Stimulated activated CD4-positive, alpha-beta T cell treated with anti-CD3 and anti-CD28 coated beads, Interleukin-15, amount 100 ng/mL, for 1 hour (primary cell): ENCODE measurements around the gene WDFY2.

Experiments
- DNase-seq, 2 donors: peaks; one replicate each; pipeline ENCODE4 v3.0.0-alpha.2; 2020; ENCODE audit warnings: low read depth in 1 of 2, low spot score in 1 of 2

The WDFY2 gene

DNA sequence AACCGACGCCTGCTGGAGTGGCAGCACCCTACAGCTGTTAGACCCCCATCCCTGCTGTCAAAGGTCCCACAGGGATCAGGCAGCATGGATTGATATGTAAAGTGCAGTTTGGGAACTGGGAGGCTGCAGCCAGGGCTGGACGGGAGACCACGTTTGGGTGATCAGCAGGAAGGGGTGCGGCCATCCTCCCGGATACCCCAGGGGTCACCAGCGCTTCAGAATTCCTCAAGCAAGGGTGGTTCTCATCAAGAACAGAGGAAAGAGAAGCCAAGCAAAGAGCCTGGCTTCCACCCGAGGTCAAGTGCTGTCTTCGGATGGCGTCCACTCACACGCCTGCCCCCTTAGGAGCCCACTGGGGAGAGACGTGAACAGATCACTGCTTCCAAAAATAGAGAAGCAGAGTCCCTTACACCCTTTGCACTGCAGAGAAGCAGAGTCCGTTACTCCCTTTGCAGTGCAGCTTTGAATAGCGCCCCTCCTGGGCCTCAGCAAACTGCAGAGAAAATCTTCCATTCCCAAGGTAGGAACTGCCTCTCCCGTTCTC lies 184.2 kb downstream of the WDFY2 start:
- DNase-seq = no peak

- DNase-seq = no peak
These were observed 184.7 kb downstream of the WDFY2 start for GRCh38 chr13:51768976-51769375.

DNA sequence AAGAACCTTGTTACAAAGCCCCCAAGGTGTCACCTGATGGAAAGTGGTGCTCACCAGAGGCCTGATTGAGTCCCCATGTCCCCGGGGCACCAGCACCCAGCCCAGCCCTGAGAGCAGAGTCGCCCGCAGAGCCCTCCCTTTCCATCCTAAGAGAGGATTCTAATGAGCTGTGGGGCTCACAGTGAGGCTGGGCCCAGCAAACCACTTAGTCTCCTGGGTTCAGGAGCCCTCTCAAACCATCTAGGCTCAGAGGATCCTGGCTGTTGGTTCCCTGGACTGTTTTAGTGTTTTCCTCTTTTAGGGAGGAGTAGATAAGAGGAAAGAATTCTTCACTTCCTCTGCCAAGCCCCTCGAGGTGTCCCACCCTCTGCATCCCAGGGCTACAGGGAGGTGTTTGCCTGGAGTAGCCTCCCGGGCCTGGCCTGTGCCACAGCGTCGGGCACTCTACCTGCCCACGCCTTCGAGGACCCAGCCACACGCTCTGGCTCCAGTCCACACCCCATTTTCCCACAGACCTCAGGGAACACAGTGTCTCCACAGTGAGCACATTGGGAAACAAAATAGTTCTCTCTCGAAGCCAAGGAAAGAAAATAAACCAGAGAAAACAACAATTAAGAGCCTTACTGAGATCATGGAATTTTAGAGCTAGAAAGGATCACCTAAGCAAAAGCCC lies 185.3 kb downstream of the WDFY2 start:
- DNase-seq = no peak

DNA sequence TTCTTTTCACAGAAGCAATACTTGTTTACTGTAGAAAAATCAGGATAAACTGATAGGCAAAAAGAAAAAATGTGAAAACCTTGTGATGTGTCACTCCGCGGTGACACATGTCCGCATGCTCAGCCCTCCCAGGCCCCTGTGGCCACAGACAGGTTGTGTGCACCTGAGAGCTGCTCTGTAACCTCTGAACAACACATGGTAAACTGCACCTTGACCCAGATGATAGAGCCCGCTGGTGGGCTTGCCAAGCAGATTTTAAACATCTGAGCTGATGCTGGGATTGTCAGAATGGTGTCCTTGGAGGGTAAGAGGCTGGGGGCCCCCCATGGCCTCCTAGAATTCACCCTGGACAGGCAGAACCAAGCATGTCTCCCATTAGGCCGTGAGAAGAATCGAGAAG lies 185.9 kb downstream of the WDFY2 start:
- DNase-seq = no peak

DNA sequence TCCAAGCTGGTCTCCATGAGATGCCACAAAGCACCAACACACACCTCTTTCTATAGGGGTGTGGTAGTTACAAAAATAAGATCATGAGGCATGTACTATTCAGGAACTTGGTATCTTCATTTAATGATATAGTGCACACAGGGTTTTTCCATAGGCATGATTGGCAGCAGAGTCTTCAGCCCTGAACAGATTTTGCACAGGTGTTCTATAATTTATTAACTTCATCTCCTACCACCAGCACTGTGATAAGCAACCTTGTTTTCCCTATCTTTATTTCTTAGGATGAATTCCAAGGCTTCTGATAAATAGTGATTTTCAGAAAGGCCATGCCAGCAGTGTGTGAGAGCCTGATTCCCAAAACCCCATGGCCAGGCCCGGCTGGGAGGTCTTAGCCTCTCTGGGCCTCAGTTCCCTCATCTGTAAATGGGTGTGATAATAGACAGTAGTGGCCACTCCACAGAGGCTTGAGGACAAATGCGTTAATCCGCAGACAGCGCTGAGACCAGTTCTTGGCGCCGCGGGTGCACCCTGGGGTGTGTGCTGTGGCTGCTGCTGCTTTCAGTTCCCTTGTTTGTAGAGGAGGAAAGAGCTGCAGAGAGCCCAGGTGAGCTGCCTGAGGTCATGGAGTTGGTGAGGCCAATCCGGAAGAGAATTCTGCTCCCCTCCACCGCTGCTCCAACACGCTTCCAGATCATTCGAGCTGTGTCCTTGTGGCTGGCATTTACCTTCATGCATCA lies 186.6 kb downstream of the WDFY2 start:
- DNase-seq = no peak

DNA sequence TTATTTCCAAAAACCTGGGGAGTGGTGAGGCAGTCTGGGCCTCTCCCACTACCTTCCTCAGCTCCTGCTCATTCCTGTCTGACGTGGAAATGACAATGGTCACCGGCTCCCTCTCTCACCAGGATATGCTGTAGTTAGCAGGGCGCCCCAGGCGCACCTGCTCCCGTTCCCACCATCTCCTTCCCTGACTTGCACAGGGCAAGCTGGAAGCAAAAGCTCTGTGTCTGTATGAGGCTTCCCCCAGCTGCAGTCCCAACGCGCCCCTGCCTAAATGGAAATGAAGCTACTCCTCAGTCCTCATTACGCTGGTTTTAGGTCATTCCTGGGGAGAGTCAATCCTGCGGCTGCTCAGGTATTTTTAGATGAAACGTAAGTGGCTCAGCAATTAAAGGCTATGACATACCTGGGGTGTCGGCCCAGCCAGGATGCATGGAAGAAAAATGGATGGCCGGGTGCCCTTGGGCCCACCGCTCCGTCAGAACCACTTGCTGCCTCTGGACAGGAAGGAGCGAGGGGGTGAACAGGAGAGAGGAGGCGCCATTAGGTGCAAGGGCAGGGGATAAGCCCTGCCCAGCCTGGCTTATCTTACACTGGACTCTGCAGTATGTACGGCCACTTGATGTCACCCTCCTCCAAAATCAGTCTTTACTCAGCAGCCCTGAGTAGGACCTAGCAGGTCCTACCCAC lies 187.3 kb downstream of the WDFY2 start:
- DNase-seq = no peak

GRCh38 chr13:51772105-51772455 lies 187.8 kb downstream of the WDFY2 start:
- DNase-seq = no peak

- no peak for DNase-seq
These were observed 188.5 kb downstream of the WDFY2 start for GRCh38 chr13:51772781-51773180.

DNA sequence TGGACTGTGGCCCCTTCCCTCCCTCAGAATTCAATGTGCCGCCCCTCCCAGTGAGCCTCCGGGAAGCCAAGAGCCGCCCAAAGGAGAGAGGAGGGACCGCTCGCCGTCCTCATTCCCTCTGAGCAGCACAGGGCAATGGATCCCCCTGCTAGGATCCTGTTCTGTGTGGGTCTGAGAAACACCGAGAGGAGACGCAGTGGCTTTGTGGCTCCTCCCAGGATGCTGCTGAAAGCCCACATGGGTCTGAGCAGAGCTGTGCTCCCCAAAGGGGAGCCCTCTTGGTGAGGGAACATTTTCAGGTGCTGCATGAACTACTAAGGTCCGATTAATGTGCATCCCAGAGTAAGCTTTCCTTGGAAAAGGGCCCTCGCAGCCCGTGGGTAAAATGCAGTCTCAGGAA lies 189.3 kb downstream of the WDFY2 start:
- DNase-seq = no peak

DNA sequence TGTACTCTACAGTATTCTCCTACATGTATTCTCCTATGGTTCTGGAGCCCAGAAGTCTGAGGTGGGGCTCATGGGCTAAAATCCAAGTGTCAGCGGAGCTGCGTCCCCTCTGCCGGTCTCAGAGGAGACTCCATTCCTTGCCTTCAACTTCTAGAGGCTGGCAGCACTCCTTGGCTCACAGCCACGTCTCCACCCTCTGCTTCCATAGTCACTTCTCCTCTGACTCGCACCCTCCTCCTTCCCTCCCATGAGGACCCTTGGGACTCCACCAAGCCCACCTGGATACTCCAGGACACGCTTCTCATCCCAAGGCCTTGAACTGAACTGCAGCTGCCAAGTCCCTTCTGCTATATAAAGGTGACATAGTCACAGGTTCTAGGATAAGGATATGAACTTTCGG lies 191.9 kb downstream of the WDFY2 start:
- no peak for DNase-seq

- DNase-seq = no peak
These were observed 193.7 kb downstream of the WDFY2 start for GRCh38 chr13:51777921-51778320.

GRCh38 chr13:51778392-51778791 lies 194.1 kb downstream of the WDFY2 start:
- no peak for DNase-seq

DNA sequence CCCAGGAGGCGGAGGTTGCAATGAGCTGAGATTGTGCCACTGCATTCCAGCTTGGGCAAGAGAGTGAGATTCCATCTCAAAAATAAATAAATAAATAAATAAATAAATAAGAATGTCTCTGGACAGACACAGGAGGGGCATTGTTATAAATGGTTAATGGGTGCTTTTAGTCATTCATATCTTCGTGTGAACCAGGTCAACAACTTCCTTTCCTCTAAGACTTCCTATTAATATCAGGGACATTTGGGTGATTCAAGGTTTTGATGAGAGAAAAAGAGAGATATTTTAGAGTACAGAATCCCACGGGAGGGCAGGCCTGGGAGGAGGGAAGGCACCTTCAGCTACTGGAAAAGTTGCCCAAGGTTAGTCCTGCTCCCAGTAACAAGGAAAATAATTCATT lies 195.8 kb downstream of the WDFY2 start:
- no peak for DNase-seq

- DNase-seq = no peak
These were observed 197.2 kb downstream of the WDFY2 start for GRCh38 chr13:51781246-51782022.

DNA sequence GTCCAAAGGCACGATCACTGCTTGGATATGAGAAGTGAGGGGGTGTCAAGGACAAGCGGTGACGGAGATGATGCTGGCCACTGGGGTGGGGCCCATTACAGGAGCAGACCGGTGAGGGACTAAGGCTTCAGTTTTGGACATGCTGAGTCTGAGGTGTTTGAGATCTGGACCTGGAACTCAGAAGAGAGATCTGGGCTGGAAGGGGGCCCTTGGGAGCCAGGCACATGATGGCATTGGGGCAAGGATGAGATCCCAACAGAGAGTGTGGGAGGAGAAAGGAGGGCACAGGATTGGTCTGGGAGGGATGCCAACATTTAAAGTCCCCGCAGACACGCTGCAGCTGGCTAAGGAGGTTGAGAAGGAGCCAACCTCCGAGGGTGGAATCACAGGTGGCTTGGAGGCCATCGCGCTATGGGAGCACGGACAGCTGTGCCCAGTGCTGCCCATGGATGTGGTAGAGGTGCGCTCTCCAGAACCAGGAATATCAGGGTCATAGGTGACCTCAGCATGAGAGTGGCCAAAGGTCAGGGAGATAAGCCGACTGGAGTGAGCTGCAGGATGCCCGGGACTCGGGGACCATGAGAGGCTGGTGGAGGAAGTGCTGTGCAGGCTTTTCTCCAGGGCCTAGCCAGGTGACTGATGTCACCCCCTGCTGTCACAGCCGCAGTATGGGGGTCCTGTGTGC lies 197.9 kb downstream of the WDFY2 start:
- no peak for DNase-seq

DNA sequence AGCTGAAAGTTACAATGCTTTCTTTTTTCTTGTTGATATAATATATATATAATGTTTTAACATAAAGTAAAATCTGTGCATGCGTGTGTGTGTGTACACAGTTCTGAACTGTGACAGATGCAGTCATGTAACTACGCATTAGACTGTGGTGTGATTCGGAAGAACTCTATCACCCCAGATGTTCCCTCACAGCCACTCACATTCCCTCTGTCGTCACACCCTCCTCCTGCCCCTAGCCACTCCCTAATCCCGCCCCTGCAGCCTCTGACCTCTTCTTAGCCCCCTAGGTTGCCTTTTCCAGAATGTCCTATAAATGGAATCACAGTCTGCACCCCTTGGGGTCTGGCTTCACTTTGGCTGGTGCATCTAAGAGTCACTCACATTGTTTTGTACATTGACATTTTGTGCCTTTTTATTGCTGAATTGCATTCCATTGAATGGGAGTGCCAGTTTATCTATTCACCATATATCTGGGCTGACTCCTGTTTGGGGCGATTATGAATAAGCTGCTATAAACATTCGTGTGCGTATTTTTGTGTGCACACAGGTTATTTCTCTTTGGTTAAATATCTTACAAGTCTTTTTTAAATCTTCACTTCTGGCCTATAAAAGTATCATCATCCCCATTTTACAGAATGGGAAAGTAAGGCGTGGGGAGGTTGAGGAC lies 199.3 kb downstream of the WDFY2 start:
- no peak for DNase-seq

- DNase-seq = no peak
These were observed 199.8 kb downstream of the WDFY2 start for GRCh38 chr13:51784097-51784496.

DNA sequence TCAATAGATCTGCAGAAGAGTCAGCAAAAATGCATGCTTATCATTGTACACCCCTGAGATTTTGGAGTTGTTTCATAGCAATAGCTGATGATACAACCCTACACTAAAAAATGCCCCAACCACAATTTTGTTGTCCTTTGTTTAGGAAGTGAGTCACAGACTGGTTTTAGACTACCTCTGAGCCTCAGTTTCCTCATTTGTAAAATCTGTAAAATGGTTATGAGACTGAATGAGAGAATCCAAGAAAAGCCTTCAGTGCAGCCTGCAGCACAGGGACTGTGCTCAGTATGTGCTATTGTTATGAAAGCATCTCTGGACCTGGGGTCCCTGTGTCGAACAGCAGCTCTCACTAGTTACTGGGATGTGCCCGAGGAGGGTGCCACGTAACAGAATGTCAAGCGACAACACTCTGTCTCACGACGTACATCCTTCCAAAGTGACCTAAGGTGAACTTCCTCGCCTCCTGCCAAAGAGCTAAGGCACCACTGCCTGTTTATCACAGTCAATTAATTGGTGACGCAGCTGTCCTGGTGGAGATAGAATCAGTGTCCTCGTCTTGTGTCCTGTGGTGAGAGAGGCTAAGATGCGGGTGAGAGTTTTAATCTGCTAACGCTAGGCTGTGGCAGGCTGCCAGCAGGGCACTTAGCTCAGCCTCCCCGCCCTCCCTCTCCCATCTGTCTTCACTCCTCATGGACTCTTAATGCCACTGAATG lies 201.6 kb downstream of the WDFY2 start:
- no peak for DNase-seq

DNA sequence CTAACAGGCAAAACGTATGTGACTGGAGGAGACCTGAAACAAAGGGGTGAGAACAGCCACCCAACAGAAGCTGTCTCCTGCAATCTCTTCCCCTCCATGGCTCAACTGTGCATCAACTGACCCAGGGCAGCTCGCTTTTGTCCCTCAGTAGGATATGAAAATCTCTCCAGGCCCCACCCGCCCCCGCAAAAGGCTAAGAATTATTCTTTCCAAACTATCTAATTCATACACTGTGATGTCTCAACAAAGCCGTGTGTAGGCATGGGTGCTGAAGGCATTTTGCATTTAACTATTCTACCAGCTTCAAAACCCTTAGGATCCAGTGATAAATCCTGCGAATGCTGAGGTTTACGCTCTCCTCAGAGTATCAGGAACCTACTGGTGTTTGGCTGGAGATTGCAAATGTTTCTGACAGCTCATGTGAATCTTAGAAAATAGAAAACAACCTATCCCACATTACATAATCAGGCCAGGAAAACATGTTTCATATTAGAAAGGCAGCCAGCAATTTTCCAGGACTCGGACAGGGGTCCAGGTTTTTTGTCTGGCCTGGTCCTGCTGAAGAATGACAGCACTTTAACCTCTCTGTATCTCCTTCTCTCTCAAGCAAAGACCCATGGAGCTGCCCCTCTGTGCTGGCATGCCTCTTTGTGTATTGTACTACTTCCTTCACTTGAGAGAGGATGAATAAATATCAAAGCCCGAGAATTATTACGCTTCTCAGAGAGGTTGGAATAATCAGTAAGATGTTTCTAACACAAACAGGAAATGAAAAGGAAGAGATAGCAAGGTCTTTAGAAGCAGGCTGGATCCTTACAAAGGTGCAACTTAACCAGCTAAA lies 202.4 kb downstream of the WDFY2 start:
- DNase-seq = no peak
